HG02852 (cell line): ENCODE data around the gene SNX10.

Experiments used
- ATAC-seq: cut with Tn5 transposase; IDR thresholded peaks from one replicate; pipeline ENCODE4 v1.9.1; 2021; ENCODE audit warnings: mild to moderate bottlenecking, moderate library complexity; ENCODE audit not compliant: unreplicated experiment

Gene SNX10

DNA sequence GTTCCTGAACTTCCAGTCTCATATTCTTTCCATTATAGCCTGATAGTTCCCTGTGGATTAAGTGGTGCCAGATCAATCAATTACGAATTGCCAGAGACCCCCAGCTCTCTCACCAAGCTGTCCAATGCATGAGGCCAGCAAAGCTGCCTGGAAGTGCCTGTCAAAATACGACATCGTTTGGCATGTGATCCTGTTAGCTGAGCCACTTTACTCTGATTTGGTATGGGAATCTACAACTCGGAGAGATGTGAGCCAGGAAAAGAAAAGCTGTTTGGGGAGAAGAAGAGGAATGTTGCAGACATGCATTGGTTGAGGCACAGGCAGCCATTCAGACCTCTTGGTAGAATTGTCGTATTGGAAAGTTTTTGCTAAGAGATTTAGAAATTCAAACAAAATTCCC lies 3.9 kb downstream of the SNX10 start:
- no peak for ATAC-seq

DNA sequence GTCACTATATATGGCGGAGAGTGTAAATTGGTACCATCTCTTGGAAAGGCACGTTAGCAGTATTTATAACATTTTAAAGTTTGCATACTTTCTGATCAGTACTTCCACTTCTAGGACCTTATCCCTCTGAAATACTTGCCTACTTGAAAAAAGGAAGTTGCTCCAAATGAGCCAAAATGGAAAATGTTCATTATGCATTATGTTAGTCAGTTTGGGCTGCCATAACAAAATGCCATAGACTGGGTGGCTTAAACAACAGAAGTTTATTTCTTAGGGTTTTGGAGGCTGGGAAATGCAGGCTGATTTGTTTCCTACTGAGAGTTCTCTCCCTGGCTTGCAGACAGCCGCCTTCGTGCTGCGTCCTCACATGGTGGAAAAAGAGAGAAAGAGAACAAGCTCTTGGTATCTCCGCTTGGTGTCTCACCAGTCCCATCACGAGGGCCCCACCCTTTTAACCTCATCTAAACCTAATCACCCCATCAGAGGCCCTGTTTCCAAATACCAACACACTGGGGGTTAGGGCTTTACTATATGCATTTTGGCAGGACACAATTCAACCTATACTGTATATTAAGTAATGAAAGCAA lies 6.9 kb downstream of the SNX10 start:
- no peak for ATAC-seq

DNA sequence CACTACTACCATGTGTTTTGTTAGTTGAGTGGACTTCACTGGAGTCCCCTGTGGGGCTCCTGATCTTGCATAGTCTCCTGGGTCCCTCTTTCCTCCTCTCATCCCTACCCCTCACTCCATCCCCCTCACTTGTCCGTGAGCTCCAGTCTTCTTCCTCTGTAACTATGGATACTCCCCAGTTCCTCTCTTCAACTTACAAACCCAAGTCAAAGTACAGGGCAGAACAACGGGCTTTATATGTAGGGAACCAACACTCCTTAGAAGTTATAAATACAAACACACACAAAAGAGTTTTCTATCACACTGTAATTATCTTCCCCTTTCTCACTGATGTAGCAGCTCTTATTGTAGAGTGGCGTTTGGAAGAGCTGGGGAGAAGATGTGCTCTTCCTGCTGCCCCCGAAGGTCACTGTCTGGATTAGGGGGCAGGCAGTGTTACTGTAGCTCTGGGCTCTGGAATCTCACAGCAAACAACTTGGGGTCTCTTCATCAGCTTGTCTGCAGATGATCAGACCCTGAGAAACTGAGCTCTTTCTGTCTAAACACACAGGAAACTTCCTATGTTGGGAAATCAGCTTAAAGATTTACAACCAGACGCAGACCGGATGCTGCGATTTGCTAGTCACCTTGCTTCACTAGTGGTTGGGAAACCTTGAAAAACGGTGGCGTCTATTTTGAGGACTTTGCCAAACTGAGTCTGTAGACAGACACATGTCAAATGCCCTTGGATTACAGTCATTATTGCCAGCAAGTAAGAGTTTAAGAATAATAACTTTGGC lies 13.6 kb downstream of the SNX10 start:
- no peak for ATAC-seq

DNA sequence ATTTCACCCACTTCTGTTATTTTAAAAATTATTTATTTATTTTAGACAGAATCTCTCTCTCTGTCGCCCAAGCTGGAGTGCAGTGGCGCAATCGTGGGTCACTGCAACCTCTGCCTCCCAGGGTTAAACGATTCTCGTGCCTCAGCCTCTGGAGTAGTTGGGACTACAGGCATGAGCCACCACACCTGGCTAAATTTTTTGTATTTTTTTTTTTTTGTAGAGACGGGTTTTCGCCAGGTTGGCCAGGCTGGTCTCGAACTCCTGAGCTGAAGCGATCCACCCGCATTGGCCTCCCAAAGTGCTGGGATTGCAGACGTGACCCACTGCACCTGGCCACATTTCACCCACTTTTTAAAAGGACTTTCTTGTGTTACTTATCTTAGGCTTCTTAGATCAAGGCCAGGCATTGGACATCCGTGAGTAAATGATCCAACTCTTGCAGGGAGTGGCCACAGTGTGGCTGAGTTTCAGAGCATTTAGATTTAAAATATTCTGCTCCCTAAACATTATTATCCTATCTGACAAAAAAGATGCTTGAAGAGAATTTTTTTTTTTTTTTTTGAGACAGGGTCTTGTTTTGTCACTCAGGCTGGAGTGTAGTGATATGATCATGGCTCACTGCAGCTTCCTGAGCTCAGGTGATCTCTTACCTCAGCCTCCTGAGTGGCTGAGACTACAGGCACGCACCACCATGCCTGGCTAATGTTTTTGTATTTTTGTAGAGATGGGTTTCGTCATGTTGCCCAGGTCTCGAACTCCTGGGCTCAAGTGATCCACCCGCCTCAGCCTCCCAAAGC lies 14.4 kb downstream of the SNX10 start:
- ATAC-seq: no peak

DNA sequence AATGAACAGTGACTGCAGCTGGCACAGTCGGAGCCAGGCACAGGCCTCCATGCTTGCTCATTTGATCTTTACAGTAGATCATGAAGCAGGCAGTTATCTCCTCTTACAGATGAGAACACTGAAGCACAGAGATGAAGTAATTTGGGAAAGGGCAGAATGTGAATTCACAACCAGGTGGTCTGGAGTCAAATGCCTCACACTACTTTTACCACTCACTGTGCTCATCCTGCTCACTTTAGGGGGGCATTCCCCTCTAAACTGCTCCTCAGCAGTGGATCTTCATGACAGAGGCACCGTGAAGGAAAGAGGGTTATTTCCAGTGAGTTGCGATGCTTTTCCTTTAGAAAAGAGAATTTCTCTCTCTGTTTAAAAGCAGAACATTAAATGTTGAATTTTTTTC lies 15.1 kb downstream of the SNX10 start:
- ATAC-seq: no peak

DNA sequence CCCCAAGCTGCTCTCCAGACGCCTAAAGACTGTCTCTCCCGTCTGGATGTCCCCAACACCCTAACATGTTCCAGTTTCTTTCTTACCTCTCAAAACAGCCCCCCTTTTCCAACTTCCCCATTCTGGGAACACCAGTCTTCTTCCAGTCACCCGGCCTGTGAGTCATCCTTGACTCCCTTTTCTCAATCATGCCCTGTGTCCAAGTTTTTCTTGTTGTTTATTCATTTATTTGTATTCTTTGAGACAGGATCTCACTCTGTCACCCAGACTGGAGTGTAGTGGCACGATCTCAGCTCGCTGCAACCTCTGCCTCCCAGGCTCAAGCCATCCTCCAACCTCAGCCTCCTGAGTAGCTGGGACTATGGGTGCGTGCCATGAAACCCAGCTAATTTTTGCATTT lies 15.6 kb downstream of the SNX10 start:
- ATAC-seq: no peak

DNA sequence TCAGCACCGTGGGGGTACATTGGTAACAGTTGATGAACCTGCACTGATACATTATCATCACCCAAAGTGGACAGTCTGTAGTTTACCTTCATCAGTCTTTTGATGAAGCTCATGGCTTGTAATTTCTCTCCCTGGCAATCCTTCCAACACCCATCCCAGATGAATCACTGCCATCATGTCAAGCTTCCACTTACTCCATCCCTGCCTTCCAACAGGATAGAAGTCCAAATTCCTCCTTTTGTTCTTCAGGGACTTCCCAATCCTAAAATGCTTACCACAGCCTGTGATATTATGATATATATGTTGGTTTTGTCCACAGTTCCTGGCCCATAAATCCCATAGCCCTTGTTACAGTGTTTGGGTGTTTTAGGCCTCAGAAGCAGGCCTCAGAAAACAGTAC lies 16.1 kb downstream of the SNX10 start:
- no peak for ATAC-seq

DNA sequence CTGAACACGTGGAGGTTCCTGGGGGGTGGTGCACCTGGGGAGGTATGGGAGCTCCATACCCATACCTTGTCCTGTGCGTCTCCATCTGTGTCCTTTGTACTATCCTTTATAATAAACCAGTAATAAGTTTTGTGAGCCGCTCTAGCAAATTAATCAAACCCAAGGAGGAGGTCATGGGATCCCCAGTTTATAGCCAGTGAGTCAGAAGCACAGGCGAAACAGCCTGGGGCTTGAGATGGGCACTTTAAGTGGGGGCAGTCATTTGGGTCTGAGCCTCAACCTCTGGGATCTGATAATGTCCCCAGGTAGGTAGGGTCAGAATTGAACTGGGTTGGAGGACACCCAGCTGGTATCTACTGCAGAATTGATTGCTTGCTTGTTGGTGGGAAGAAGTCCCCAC lies 16.9 kb downstream of the SNX10 start:
- no peak for ATAC-seq

DNA sequence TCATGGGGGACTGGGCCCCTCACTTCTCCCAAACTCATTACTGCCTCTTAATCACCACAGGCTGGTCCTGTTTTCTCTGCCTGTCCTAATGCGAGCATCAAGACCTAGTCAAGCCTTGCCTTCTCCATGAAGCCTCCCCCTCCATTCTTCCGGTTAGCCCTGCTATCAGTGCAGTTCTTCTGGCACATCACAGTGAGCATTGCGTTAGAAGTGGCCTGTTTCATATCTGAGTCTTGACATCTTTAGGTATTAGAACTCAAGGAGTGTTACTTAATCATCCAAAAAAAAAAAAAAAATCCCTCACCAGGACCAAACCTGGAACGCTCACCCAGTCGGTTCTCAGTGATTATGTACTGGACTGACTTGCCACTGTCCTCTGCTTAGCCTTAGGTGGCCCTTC lies 17.4 kb downstream of the SNX10 start:
- ATAC-seq: no peak

DNA sequence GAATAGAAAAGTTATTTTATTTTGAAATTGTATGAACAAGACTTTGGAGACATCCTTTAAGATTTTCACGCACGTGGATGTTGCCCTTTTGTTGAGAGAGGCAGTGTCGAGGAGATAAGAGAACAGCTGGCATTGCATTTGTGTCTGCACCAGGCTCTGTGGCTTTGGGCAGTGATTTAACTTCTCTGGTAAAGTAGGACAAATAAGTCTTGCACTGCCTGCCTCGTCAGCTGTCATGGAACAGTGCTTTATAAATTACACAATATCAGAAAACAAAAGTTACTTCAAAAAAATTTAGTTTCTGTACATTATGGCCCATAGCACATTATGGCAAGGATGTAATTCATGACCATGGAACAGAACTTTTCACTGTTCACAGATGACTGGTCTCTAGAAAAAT lies 20.1 kb downstream of the SNX10 start:
- no peak for ATAC-seq

DNA sequence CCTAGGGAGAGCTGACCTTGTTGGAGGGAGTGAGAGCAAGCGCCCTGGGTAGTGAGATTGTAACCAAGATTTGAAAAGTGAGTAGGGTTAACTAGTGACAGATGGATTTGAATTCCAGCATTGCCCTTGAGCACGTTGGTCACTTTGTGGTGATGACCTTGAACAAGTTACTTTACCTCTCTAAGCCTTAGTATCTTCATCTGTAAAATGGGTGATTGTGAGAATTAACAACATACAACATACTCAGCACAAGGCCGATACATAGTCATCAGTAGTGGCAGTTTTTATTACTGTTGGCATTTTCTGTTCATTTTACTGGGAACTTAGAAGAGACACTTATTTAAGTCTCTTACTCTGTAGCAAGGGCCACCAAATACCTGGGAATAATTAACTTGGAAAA lies 25.5 kb downstream of the SNX10 start:
- ATAC-seq: no peak

DNA sequence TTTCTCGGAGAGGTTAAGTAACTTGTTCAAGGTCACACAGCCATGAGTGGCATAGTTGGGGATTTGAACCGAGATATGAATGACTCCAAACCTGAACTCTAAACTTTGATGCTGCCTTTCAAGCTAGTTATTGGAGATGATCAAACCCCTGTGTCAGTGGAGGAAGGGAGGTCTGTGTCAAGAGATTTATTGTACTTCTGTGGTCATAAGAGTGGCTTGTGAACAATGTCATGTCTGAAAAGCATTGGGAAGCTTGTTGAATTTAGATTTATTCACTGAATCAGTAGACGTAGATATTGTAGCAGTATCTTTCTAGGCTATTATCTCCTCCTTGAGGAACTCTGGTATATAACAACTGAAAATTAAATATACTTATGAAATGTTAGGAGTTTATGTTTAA lies 27.3 kb downstream of the SNX10 start:
- no peak for ATAC-seq

DNA sequence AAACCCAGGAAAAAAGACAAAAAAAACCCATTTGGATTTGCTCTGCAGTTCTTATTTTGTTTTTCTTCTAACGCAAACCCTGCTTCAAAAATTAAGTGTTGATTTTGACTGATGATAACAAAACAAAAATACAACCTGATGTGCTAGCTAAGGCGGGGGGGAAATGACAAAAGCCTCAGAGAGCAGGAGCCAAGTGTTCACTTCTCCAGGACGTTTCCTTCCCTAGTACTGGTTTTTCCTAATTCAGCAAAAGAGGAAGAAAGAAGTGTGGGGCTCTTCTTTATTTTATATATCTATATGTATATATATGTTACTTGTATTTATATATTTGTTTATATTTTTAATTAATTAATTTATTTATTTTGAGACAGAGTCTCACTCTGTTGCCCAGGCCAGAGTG lies 28.0 kb downstream of the SNX10 start:
- no peak for ATAC-seq

DNA sequence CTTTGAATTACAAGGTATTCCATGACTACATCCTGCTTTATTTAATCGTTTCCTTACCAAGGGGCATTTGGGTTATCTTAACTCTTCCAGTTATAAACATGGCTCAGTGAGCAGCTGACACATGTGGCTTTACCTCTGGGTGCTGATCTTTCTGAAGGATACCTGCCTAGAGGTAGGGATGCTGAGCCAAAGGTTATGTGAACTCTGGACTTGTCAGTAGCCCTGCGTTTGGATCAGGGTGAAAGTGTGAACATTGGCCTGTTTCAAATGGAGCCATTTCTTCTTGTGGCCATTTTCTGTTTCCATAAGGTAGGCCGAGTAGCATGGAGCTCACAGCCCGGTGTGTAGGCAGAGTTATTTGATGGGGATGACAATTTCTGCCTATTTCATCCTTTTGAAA lies 29.2 kb downstream of the SNX10 start:
- ATAC-seq: no peak

DNA sequence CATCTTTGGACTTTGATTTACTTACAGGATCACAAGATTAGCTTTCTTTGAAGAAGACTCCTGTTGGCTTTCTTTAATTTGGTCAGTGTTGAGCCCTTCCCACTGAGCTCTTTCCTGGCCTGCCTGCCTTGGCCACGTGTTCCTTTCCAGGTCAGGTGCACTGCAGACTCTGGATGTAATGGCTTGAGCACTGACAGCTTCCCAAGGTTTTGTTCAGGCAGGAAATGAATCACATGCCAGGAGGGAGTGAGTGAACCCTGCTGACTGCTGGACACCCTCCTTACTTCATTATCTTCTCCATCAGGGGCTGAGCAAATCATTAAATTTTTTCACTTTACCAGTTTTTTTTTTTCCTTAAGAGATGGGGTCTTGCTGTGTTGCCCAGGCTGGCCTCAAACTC lies 29.8 kb downstream of the SNX10 start:
- ATAC-seq: no peak

DNA sequence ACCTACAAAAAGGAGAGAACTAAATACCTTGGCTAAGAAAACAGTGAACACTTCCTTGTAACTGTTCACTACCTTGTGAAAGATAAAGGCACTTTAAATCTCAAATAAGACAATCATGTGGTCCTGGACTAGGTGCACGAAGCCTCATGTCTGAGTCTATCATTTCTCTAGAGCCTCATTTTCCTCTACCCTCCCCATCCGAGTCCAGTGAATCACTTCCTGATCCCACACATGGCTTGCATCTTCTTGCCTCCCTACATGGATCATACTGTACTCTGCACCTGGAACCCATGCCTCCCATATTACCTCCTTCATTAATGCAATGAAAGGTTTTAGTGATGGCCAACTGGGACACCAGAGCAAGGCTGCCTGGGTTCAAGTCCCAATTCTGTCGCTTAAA lies 34.5 kb downstream of the SNX10 start:
- ATAC-seq: no peak

DNA sequence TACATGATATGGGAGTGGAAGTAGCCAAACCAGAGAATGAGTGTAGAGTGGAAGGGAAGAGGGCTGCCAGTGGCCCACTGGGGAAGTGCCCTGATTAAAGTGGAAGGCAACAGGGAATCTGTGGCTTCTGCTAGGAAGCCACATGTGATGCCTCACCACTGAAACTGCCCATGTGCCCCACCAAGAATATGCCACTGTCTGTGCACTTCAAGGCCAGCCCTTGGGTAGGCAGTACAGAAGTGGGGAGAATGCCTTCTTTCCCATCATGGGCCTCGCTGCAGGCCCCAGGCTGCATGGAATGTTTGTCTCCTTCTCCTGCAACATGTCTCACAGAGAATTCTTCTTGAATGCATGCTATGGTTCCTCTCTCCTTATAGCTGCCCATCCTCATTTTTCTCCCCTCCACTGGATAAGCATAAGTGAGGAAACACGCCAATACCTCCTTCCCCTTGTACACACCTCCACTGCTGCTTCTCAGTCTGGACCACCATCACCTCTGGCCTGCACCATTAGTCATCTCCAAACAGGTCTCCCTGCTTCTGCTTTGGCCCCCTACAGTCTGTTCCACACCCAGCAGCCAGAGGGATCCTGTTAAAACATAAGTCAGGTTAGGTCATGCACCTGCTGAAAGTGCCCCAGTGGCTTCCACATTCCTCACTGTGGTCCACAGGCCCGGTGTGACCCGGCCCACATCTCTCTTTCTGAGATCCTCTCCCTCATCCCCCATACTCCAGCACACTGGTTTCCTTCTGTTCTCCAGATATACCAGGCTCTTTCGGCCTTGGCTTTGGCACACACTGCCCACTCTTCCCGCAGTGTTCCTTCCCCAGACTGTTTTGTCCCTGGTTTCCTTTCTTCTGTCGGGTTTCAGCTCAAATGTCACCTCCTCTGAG lies 37.1 kb downstream of the SNX10 start:
- no peak for ATAC-seq

DNA sequence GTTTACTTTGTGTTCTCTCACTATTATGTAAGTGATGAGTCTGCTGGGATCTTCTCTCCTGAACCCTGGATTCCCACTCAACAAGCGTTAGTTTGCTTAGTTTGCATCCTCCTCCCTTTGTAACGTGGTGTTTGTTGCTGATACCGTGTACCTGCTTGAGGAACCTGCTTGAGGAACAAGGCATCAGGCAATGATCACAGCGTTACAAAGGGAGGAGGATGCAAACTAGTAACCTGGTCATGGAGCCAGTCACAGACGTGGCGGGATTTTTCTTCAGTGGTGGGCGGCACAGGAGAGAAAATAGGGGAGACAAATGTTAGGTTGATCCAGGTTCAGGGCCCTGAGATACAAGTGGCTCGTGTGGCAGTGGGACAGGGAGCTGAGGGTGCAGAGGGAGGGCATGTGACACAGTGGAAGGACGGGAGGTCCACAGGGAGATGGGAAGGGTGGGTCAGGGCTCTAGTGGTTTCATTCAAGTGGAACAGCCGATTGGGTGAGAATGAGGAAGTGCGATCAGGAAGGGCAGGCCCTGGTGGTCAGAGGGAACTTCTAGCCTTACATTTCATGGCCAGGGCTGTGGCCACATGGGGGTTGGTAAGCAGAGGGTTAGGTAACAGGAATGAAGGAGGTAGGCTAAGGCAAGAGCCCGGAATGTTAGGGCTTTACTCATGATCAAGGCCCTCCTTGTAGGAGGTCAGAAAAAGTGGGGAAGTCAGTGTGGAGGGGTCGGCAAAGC lies 38.0 kb downstream of the SNX10 start:
- peak; percentile 67 for ATAC-seq

DNA sequence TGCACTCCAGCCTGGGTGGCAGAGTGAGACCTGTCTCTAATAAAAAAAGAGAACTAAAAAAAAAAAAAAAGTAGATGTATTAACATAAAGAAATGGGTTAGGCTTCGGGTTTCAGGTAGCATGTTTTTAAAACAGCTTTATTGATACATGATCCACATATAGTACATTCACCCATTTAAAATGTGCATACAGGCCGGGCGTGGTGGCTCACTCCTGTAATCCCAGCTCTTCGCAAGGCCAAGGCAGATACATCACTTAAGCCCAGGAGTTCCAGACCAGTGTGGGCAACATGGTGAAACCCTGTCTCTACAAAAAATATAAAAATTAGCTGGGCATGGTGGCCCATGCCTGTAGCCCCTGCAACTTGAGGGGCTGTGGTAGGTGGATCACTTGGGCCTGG lies 39.5 kb downstream of the SNX10 start:
- ATAC-seq: no peak

DNA sequence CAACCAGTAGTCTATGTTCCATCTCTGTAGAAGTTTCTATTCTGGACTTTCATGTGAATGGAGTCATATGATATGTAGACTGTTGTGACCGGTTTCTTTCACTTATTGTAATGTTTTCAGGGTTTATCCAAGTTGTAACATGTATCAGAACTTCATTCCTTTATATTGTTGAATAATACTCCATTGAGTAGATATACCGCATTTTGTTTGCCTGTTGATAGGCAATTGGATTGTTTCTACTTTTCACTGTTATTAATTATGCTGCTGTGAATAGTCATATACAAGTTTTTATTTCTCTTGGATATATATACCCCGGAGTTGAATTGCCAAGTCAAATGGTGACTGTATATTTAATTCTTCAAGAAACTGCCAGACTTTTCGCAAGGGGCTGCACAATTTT lies 40.1 kb downstream of the SNX10 start:
- ATAC-seq: no peak
